ENCODE results near the gene NUDT4B.
"Not testable (repeated sequence)": the region's sequence is repeated elsewhere in the genome, so short reads cannot be mapped to it uniquely, and the experiment has no call there.

NUDT4B gene

DNA sequence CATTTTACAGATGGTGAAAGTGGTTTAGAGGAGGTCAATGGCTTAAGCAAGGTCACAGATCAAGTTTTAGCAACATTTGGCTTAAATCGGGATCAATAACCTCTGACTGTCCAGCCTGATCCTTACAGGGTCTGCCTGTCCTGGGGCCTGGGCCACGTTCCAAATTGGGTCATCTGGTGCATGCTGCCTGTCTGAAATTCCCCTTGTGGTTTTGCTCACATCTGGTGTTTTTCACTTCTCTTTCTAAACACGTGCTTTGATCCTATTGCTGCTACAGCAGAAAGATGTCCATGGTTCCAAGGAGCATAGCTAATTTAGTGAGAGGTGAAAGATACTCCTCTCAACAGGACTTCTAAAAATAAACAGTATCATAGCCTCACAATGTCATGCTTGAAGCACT lies 19.4 kb upstream of the NUDT4B start:
- H3K27me3 Mint-ChIP-seq; H3K9me3 Mint-ChIP-seq (ENCODE audit: low read depth); H3K4me3 Mint-ChIP-seq; H3K27ac Mint-ChIP-seq; H3K4me1 Mint-ChIP-seq (ENCODE audit: low read depth); H3K36me3 Mint-ChIP-seq: not testable (repeated sequence)

DNA sequence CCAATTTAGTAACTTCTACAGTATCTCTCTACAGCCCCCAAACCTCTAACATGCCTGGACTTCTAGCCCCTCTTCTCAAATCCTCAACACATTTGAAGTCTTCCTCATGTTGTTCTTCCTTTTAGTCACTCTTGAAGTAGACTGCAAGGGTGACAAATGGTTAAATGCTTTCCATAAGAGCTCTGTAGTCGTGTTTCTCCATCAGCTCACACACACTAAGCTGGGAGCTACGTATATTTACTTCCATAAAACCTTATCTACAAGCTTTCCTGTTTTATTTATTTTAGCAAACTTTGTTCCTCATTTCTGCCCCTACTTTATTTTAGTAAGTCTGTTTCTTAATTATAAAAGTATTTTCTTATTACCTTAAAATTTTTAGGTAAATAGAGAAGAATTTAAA lies 19.0 kb upstream of the NUDT4B start:
- not testable (repeated sequence) for H3K4me1 Mint-ChIP-seq (ENCODE audit: low read depth); H3K9me3 Mint-ChIP-seq (ENCODE audit: low read depth); H3K27ac Mint-ChIP-seq; H3K4me3 Mint-ChIP-seq; H3K36me3 Mint-ChIP-seq; H3K27me3 Mint-ChIP-seq

DNA sequence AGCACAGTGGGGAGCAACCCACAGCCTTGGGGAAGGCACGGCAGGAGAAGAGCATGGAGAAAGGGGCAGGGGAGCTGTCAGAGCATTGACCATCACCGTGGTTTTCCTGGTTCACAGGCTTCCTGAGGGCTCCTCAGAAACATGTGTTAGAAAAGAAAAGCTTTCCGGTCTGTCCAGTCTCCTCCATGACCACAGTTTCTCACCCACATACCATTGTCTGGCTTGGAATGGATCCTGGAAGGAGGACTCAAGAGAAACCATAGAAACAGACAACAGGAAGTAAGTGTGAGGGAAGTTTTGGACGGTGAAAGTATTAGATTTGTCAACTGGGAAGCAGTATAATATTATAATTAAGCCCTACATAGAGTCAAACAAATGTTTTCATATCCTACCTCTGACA lies 16.3 kb upstream of the NUDT4B start:
- H3K36me3 Mint-ChIP-seq; H3K27ac Mint-ChIP-seq; H3K27me3 Mint-ChIP-seq; H3K9me3 Mint-ChIP-seq (ENCODE audit: low read depth); H3K4me1 Mint-ChIP-seq (ENCODE audit: low read depth); H3K4me3 Mint-ChIP-seq: not testable (repeated sequence)

DNA sequence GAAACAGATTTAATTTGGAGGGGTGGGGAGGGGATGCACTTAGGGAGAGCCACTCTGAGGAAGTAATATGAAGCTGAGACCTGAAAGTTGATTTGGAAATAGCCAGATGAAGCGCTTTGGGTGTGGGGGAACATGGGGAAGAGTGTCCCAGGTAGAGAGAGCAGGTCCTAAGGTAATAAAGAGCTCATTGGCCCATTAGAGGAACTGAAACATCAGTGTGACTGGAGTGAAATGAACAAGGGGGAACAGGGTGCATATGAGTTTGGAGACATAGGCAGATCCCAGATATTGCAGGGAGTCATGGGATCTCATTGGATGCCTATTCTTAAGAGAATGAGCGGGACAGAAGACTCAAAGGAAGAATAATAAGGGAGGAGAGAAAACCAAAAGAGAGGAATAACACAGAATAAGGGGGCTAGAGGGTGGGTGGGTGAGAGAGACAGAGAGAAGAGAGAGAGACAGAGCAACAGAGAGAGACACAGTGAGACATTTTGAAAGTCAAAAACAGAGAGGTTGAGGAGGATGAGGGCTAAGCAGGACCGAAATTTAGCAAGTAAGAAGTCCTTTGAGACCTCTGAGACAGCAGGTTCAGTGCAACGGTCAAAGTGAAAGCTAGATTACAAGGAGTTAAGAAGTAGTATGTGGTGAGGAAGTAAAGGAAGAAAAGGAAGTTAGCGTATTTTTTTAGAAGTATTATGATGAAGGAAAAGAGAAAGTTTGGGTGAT lies 14.8 kb upstream of the NUDT4B start:
- not testable (repeated sequence) for H3K4me3 Mint-ChIP-seq; H3K4me1 Mint-ChIP-seq (ENCODE audit: low read depth); H3K27me3 Mint-ChIP-seq; H3K36me3 Mint-ChIP-seq; H3K9me3 Mint-ChIP-seq (ENCODE audit: low read depth); H3K27ac Mint-ChIP-seq

DNA sequence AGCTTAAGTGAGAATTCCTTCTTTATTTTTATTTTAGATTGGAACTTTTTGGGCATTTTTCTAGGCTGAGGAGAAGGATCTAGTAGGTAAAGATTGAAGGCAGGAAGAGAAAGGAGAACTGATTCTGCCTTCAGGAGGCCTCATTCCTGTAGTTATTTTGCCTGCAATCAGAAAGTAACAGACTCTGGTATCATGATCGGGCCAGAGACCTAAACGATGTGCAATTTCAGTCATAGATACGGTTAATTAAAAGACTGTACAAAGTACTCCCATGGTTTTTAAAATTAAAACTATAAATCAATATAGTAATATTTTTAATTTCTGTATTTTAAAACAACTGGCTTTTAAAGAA lies 14.3 kb upstream of the NUDT4B start:
- not testable (repeated sequence) for H3K4me1 Mint-ChIP-seq (ENCODE audit: low read depth); H3K4me3 Mint-ChIP-seq; H3K9me3 Mint-ChIP-seq (ENCODE audit: low read depth); H3K27ac Mint-ChIP-seq; H3K27me3 Mint-ChIP-seq; H3K36me3 Mint-ChIP-seq

DNA sequence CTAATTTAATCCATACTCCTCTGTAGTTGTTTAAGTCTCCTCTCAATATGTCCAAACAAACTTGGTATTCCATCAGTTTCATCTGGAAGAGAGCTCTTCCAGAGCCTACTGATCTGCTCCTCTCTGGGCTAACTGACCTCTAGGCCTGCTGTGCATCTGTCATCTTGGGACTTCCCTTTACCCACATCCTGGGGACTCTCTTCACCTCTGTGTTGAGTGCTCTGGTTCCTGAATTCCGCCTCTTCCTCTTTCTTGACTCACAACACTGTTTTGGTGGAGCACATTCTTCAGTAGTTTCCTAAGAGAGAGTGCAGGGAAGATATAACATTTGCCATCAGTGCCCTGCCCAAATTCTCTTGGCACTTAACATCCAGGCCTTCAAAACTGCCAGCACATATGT lies 13.0 kb upstream of the NUDT4B start:
- not testable (repeated sequence) for H3K27me3 Mint-ChIP-seq; H3K36me3 Mint-ChIP-seq; H3K27ac Mint-ChIP-seq; H3K4me1 Mint-ChIP-seq (ENCODE audit: low read depth); H3K9me3 Mint-ChIP-seq (ENCODE audit: low read depth); H3K4me3 Mint-ChIP-seq

DNA sequence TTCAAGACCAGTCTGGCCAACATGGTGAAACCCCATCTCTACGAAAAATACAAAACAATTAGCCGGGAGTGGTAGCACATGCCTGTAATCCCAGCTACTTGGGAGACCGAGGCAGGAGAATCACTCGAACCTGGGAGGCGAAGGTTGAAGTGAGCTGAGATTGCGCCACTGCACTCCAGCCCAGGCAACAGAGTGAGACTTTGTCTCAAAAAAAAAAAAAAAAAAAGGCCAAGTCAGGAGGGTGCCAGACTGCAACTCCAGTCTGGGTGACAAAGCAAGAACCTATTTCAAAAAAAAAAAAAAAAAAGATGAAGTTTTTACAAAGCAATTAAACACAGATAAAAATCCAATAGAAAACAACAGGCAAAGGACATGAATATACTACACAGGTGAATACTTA lies 9.9 kb upstream of the NUDT4B start:
- H3K27me3 Mint-ChIP-seq; H3K4me3 Mint-ChIP-seq; H3K27ac Mint-ChIP-seq; H3K9me3 Mint-ChIP-seq (ENCODE audit: low read depth); H3K4me1 Mint-ChIP-seq (ENCODE audit: low read depth); H3K36me3 Mint-ChIP-seq: not testable (repeated sequence)

DNA sequence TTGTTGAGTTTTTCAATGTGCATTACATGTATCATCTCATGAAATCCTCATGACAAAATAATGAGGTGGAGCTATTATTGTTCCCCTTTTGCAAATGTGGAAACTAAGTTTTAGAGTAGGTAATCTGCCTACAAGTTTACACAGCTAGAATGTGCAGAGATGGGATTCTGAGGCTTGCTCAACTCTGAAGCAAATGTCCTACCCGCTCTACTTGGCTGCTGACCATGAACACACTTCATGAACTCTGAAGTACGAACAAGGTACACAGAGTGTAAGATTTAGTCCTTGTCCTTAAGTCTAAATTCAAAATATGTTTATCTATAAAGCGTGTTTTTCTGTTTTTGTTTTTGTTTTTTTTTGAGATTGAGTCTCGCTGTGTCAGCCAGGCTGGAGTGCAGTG lies 5.4 kb upstream of the NUDT4B start:
- not testable (repeated sequence) for H3K36me3 Mint-ChIP-seq

DNA sequence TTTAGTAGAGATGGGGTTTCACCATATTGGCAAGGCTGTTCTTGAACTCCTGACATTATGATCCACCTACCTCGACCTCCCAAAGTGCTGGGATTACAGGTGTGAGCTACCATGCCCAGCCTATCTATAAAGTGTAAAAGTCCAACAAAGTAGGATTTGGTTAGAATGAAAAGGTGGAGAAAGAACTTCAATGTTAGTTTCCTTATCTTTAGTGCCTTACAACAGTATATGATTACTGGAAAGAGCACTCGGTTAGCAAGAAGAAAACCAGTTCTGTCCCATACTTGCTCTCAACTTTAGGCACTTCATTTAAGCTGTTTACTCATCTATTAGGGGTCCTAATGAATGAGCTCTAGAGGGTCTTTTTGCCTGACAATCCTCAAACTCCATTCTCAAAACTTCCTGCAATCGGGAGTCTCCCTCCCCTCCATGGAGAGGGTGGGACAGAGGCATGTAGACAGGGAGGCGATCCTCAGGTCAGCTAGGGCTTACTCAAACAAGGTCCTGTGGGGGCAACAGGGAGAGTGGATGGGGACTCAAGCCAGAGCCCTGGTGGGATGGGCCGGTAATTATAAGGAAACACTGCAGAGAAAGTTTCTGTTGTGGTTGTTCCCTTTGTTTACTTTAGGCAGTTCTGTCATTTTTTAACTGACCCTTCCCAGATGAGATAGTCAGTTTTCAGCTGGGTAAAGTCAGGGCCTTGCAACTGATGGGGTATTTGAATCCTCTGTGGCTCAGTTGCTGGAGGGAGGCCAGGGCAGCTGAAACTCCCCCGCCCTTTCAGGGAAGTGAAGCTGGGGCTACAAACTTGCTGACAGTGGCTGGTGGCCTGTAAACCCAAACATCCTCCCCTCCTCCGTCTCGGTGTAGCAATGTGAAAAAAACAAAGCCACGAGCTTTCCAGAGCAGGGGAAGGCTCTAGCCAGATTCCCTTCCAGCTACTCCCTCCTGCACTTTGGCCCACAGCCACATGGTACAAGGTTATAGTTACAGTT lies 4.6 kb upstream of the NUDT4B start:
- H3K27me3 Mint-ChIP-seq; H3K27ac Mint-ChIP-seq; H3K4me1 Mint-ChIP-seq (ENCODE audit: low read depth); H3K36me3 Mint-ChIP-seq; H3K9me3 Mint-ChIP-seq (ENCODE audit: low read depth); H3K4me3 Mint-ChIP-seq: not testable (repeated sequence)

More for the DNA sequence above, 5.4 kb upstream of the NUDT4B start:
- H3K4me1 Mint-ChIP-seq (ENCODE audit: low read depth); H3K27me3 Mint-ChIP-seq; H3K9me3 Mint-ChIP-seq (ENCODE audit: low read depth); H3K4me3 Mint-ChIP-seq; H3K27ac Mint-ChIP-seq: not testable (repeated sequence)

DNA sequence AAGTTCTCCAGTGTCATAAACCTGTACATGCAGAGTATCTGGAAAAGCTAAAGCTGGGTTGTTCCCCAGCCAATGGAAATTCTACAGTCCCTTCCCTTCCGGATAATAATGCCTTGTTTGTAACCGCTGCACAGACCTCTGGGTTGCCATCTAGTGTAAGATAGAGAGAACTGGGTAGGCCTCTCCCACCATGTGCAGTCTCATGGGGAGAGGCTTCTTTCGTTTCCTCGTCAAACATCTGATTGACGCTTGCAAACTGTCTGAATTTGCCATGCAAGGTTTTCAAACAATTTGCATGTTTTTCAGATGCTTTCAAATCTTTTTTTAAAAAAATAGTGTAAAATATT lies 734 bp downstream of the NUDT4B start:
- H3K4me1 Mint-ChIP-seq (ENCODE audit: low read depth); H3K27ac Mint-ChIP-seq; H3K36me3 Mint-ChIP-seq; H3K4me3 Mint-ChIP-seq; H3K9me3 Mint-ChIP-seq (ENCODE audit: low read depth); H3K27me3 Mint-ChIP-seq: not testable (repeated sequence)

DNA sequence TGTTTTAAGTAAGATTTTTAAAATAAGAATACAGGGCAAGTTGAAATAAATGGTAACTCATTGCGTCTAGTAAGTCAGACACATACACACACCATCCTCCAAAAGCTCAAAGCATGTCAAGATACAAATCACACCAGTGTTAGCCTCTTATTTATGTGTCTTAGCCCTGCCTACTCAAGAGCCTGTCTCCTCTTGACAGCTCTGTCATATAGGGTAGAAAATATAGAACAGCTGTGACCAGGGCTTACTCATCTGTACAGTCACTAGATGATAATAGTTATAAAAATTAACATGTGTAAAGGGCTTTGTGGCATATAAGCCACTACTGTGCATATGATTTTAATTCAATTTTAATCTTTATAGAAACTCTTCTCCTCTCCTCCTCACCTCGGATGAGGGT lies 7.7 kb downstream of the NUDT4B start:
- H3K36me3 Mint-ChIP-seq; H3K27ac Mint-ChIP-seq; H3K9me3 Mint-ChIP-seq (ENCODE audit: low read depth); H3K4me3 Mint-ChIP-seq; H3K27me3 Mint-ChIP-seq; H3K4me1 Mint-ChIP-seq (ENCODE audit: low read depth): not testable (repeated sequence)

DNA sequence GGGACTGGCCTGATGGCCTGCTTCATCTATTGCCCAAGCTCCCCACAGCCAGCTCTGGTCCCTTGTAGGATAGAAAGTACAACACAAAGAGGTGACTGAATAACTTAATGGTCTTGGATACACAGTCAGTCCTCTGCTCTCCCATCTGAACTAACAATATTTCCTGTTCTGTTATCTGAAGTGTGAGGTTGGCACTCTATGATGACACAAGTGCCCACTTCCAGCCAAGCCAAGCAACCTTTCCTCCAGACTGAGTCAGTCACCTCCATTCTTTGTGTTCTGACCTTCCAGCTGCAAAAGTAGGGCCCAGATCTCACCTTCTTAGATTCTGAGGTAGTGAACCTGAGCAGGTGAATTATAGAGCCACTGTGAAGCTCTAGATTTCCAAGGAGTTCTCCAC lies 8.9 kb downstream of the NUDT4B start:
- not testable (repeated sequence) for H3K4me3 Mint-ChIP-seq; H3K4me1 Mint-ChIP-seq (ENCODE audit: low read depth); H3K27me3 Mint-ChIP-seq; H3K27ac Mint-ChIP-seq; H3K9me3 Mint-ChIP-seq (ENCODE audit: low read depth); H3K36me3 Mint-ChIP-seq

DNA sequence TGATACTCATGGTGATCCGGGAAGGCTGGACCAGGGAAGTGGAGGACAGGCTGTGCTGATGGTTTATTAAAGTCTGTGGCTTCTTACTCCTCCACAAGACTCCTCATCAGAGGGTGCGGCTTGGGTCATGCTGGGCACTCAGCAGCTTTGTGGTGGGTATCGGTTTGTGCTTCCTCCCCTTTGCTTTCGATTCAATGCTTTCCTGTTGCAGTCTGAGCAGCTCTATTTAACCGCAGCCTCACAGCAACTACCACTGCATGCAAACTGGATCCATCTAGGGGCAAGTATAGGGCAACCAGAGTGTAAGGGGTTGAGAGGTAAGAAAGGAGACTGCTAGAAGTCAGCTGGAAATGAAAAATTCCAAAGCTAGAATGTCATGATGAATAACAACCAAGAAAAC lies 9.8 kb downstream of the NUDT4B start:
- H3K27me3 Mint-ChIP-seq; H3K4me1 Mint-ChIP-seq (ENCODE audit: low read depth); H3K27ac Mint-ChIP-seq; H3K36me3 Mint-ChIP-seq; H3K4me3 Mint-ChIP-seq; H3K9me3 Mint-ChIP-seq (ENCODE audit: low read depth): not testable (repeated sequence)

DNA sequence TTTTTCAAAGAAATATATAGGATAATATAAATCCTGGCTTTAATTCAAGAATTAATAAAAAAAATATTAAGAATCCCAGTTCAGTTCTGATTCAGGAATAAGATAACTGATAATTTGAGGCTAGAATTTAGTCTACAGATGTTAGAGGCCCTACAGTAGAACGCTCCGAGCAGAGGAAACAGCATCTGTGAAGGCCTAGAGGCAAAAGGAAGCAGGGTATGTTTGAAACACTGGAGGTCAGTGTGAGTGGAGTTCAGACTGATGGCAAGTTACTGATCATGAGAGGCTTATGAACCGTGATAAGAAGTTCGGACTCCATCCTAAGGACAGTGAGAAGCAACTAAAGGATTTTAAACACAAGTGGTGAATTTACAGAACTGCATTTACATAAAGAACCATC lies 10.4 kb downstream of the NUDT4B start:
- not testable (repeated sequence) for H3K9me3 Mint-ChIP-seq (ENCODE audit: low read depth); H3K4me1 Mint-ChIP-seq (ENCODE audit: low read depth); H3K27ac Mint-ChIP-seq; H3K27me3 Mint-ChIP-seq; H3K4me3 Mint-ChIP-seq; H3K36me3 Mint-ChIP-seq

DNA sequence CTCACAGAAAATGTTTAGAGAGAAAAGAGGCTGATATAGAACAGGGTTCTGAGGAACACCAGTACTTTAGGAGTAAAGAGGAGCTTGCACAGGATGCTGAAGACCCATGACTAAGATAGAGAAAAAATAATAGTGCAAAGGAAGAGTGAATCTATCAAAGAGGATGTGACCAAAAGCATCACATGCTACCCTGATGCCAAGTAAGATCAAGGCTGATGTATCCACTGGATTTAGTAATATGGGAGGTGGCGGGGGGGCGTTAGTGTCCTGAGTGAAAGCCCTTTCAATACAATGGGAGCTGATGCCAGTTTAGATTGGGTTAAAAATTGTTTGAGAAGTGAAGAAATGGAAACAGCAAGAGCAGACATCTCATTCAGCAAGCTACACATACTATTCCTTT lies 11.2 kb downstream of the NUDT4B start:
- H3K36me3 Mint-ChIP-seq; H3K4me3 Mint-ChIP-seq; H3K4me1 Mint-ChIP-seq (ENCODE audit: low read depth): not testable (repeated sequence)

DNA sequence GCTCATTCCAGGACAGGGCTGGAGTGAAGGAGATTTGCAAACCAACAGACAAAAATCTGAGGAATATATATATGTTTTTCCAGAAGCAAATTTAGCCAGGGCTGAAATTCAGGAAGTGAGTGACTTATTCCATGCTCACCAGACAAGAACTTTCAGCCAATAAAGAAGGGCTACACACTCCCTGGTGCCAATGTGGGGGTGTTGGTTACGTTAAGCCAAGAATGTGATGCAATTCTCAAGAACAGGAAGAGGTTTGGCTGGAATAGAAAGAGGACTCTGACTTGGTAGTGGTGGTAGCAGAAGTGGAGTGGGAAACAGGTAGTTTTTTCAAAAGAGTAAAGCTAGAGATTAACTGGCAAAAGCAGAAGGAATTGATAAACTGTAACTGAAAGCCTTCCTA lies 11.6 kb downstream of the NUDT4B start:
- not testable (repeated sequence) for H3K4me1 Mint-ChIP-seq (ENCODE audit: low read depth); H3K27me3 Mint-ChIP-seq; H3K9me3 Mint-ChIP-seq (ENCODE audit: low read depth); H3K36me3 Mint-ChIP-seq; H3K4me3 Mint-ChIP-seq; H3K27ac Mint-ChIP-seq

More for the DNA sequence above, 11.2 kb downstream of the NUDT4B start:
- not testable (repeated sequence) for H3K27ac Mint-ChIP-seq; H3K9me3 Mint-ChIP-seq (ENCODE audit: low read depth); H3K27me3 Mint-ChIP-seq

Measured in activated naive CD8-positive, alpha-beta T cell (primary cell).